ENCODE results near the gene CHD2.

- TF ChIP-seq CTCF (IDR thresholded peaks at IDR 0.05; ENCODE audit: insufficient read depth, low read depth, low read length) (no peak), EZH2 (IDR thresholded peaks at IDR 0.05; ENCODE audit: insufficient read depth, low read length) (no peak)
These were observed 112.7 kb downstream of the CHD2 start for GRCh38 chr15:93012786-93013185.

Measured in astrocyte (in vitro differentiated cells and primary cell).